Neural cell (in vitro differentiated cells): ENCODE data around the gene ENAH.

Experiments
- CTCF ChIP-seq: fragments of 450-650 bp; IDR thresholded peaks from 2 replicates; pipeline ENCODE4 v1.5.1; 2014; ENCODE audit warnings: antibody characterized with exemption, mild to moderate bottlenecking, moderate library complexity; ENCODE audit not compliant: poor library complexity, severe bottlenecking
- EP300 ChIP-seq: fragments of 450-650 bp; conservative IDR thresholded peaks from 2 replicates; pipeline ENCODE4 v1.6.1; 2014; ENCODE audit warnings: antibody characterized with exemption, mild to moderate bottlenecking, moderate library complexity; ENCODE audit not compliant: poor library complexity, severe bottlenecking
- EZH2 ChIP-seq: fragments of 200-600, 300-800 bp; shearing (Covaris generic), sonication (generic); IDR thresholded peaks from 2 replicates; pipeline ENCODE4 v1.6.1; 2014; ENCODE audit warnings: antibody characterized with exemption, low read length, borderline replicate concordance, mild to moderate bottlenecking; ENCODE audit not compliant: insufficient read depth, poor library complexity, severe bottlenecking
- MXI1 ChIP-seq: fragments of 450-650 bp; conservative IDR thresholded peaks from 2 replicates; pipeline ENCODE4 v1.6.1; 2014; ENCODE audit warnings: antibody characterized with exemption, mild to moderate bottlenecking; ENCODE audit not compliant: poor library complexity, severe bottlenecking
- POLR2AphosphoS5 ChIP-seq: IDR thresholded peaks from 2 replicates; pipeline ENCODE4 v1.6.1; 2012
- RAD21 ChIP-seq: fragments of 450-650 bp; conservative IDR thresholded peaks from 2 replicates; pipeline ENCODE4 v1.6.1; 2014; ENCODE audit warnings: antibody characterized with exemption, mild to moderate bottlenecking, moderate library complexity
- TAF1 ChIP-seq: IDR thresholded peaks from 2 replicates; pipeline ENCODE4 v1.6.1; 2012; ENCODE audit warnings: low read depth

GRCh38 chr1:225508538-225509375, 144.2 kb downstream of the ENAH start:
- TF ChIP-seq CTCF: no peak
- TF ChIP-seq EZH2: no peak
- TF ChIP-seq TAF1: no peak
- no peak for TF ChIP-seq POLR2AphosphoS5
- no peak for TF ChIP-seq RAD21
- TF ChIP-seq EP300: no peak
- no peak for TF ChIP-seq MXI1
